Uterus (tissue), 4 donors: ENCODE data around the gene ZDHHC18. TPM values are rescaled to one million over a fixed set of nuclear protein-coding genes. Genes with fewer than 3 reads are reported as not detected.

Experiments
- DNase-seq, 2 donors: peaks; one replicate each; pipeline ENCODE4 v3.0.0-alpha.2; 2019 to 2020
- H3K27ac ChIP-seq, 2 donors: fragments of 200-600 bp; sonication (generic); 1 replicate in 1 of 2; 2 replicates in 1 of 2; pipeline ENCODE4 v1.5.1; 2016 to 2018
- H3K27me3 ChIP-seq, 2 donors: fragments of 200-600 bp; sonication (generic); one replicate each; pipeline ENCODE4 v1.5.1; 2018 to 2019; ENCODE audit warnings: control low read depth in 1 of 2
- H3K36me3 ChIP-seq, 2 donors: fragments of 200-600 bp; sonication (generic); one replicate each; pipeline ENCODE4 v1.5.1; 2019; ENCODE audit warnings: control low read depth in 1 of 2
- H3K4me1 ChIP-seq, 2 donors: fragments of 200-600 bp; sonication (generic); one replicate each; pipeline ENCODE4 v1.5.1; 2018 to 2019; ENCODE audit warnings: control low read depth in 1 of 2
- H3K4me3 ChIP-seq, 2 donors: fragments of 200-600 bp; sonication (generic); 1 replicate in 1 of 2; 2 replicates in 1 of 2; pipeline ENCODE4 v1.5.1; 2018 to 2019; ENCODE audit warnings: mild to moderate bottlenecking in 1 of 2
- H3K9me3 ChIP-seq, 2 donors: fragments of 200-600 bp; sonication (generic); one replicate each; pipeline ENCODE4 v1.5.1; 2019; ENCODE audit warnings: control low read depth in 1 of 2
- CTCF ChIP-seq, 4 experiments: fragments of 200-600 bp in 2 of 4; fragments of 450-650 bp in 2 of 4; sonication (generic) in 2 of 4; IDR thresholded peaks; one replicate each; pipeline ENCODE4 v1.5.1; 2016 to 2019; ENCODE audit warnings: antibody characterized with exemption in 4 of 4, mild to moderate bottlenecking in 2 of 4, moderate library complexity in 1 of 4
- POLR2A ChIP-seq, 2 donors: fragments of 450-650 bp; IDR thresholded peaks; one replicate each; pipeline ENCODE4 v1.6.1; 2016; ENCODE audit warnings: antibody characterized with exemption in 2 of 2, mild to moderate bottlenecking in 1 of 2, moderate library complexity in 1 of 2
- intact Hi-C: fragments of 100-400 bp; cut with DNase I; formaldehyde crosslinking; loops from one replicate; pipeline ENCODE4 v1.15.1; 2023; ENCODE audit warnings: low total_unique reads
- total RNA-seq, 4 donors: library from RNA; depleted of rRNA in 3 of 4; stranded (reverse); fragments of >200 nt in 3 of 4; gene quantifications; one replicate each; pipeline versions ENCODE4 v1.1.0 to v1.2.4, GENCODE V29; 2014 to 2023
- donor health status: DM: yes; HTN: yes; CAD: no.

The ZDHHC18 gene
- total RNA-seq, 4 donors from 2014 or later = 1.2 to 19.8 (median 8.0) TPM

DNA sequence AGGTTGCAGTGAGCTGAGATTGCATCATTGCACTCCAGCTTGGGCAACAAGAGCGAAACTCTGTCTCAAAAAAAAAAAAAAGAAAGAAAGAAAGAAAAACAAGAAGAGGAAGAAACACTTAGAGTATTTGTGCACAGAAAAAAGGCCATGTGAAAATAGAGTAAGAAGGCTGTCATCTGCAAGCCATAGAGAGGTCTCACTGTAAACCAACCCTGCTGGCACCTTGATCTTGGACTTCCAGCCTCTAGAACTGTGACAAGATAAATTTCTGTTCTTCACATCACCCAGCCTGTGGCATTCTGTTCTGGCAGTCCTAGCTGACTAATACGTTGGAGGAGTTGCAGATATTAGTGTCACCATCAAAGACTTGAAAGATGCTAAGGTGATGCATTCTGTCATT lies 12.1 kb upstream of the ZDHHC18 start:
- Histone ChIP-seq H3K27ac (no peak overlapping the region), H3K36me3 (no peaks in the 10 kb centered on the region), H3K9me3 (no peaks in the 10 kb centered on the region), H3K27me3 (no peaks in the 10 kb centered on the region), H3K4me1 (no peaks in the 10 kb centered on the region), H3K4me3 (no peak overlapping the region)
- DNase-seq = no peak
- intact Hi-C loops = loop anchor here (10.0 kb wide), 1 partner anchor 60 kb away; no protein-coding TSS in a partner anchor
- TF ChIP-seq POLR2A (IDR thresholded peaks at IDR 0.05) (no peak), CTCF (IDR thresholded peaks at IDR 0.05) (no peak)

DNA sequence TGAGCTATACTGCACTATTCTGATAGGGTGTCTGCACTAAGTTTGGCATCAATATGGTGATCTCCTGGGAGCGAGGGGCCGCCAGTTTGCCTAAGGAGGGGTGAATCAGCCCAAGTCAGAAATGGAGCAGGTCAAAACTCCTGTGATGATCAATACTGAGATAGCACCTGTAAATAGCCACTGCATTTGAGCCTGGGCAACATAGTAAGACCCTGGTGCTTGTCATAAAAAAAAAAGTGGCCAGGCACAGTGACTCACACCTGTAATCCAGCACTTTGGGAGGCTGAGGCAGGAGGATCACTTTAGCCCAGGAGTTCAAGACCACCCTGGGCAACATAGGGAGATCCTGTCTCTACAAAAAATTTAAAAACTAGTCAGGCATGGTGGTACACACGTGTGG lies 11.6 kb upstream of the ZDHHC18 start:
- no peaks in the 10 kb centered on the region for H3K9me3 ChIP-seq
- H3K4me1 ChIP-seq = no peaks in the 10 kb centered on the region
- H3K36me3 ChIP-seq = no peaks in the 10 kb centered on the region
- TF ChIP-seq CTCF (IDR thresholded peaks at IDR 0.05) = no peak
- TF ChIP-seq POLR2A (IDR thresholded peaks at IDR 0.05) = no peak
- no peak for DNase-seq
- no peak overlapping the region for H3K4me3 ChIP-seq
- no peaks in the 10 kb centered on the region for H3K27me3 ChIP-seq
- no peak overlapping the region for H3K27ac ChIP-seq
- intact Hi-C loops = loop anchor here (10.0 kb wide), 1 partner anchor 60 kb away; no protein-coding TSS in a partner anchor

DNA sequence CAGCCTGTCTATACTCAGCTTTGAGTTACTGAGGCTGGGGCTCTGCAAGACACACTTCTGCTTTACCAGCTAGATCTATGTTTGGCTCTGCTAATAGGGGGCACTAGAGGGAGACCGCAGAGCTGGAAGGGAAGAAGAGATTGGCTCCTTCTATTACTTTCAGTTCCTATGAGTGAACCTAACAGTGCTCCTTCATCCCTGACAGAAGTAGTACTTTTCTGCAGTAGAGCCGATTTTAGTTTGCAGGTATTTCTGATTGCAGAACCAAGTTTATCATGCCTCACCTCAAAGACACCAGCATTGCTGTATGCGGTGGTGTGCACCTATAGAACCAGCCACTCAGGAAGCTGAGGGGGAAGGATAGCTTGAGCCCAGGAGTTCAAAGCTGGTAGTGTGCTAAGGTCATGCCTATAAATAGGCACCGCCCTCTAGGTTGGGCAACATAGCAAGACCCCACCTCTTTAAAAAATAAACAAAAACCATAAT lies 5.7 kb upstream of the ZDHHC18 start:
- Histone ChIP-seq H3K4me3 (no peak overlapping the region), H3K27ac (no peak overlapping the region), H3K4me1 (peaks cover 0 to 3% of the 10 kb centered on the region in 2 donors), H3K27me3 (no peaks in the 10 kb centered on the region), H3K36me3 (no peaks in the 10 kb centered on the region), H3K9me3 (no peaks in the 10 kb centered on the region)
- no peak for TF ChIP-seq POLR2A (IDR thresholded peaks at IDR 0.05)
- no peak for TF ChIP-seq CTCF (IDR thresholded peaks at IDR 0.05)
- intact Hi-C loops = no loop called here
- DNase-seq = no peak

DNA sequence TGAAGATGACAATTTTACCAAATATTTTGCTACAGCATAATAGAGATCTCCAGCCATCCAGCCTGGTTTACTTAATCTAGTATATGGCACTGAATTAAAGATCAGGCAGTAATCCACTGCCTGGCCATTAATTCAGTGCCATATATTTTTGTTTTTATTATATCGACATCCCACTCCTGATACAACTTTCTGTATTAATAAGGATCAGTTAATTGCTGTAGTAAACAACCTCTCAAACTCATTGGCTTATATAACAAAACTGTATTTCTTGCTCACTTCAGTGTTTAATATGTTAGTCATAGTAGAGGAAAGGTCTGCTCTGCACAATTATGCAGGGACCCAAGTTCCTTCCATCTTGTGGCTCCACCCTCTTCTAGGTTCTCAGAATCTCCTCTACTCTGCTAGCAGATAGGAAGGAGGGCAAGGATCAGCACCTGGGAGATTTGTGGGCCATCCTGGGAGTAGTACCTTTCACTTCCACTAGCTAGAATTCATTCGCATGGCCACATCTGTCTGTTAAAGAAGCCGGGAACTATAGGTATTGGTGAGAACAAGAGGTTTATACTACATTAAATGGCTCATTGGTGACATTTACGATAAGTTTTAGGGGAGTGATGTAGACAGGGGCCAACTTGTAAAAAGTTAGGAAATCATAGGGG lies 3.6 kb upstream of the ZDHHC18 start:
- H3K27me3 ChIP-seq = no peaks in the 10 kb centered on the region
- H3K4me3 ChIP-seq = no peak overlapping the region
- H3K9me3 ChIP-seq = no peaks in the 10 kb centered on the region
- peaks cover 5% of the 10 kb centered on the region in 2 donors for H3K4me1 ChIP-seq
- no peak for DNase-seq
- TF ChIP-seq CTCF (IDR thresholded peaks at IDR 0.05) = no peak
- TF ChIP-seq POLR2A (IDR thresholded peaks at IDR 0.05) = no peak
- intact Hi-C loops = no loop called here
- H3K27ac ChIP-seq = no peak overlapping the region
- no peaks in the 10 kb centered on the region for H3K36me3 ChIP-seq

GRCh38 chr1:26824731-26825130 lies 1.8 kb upstream of the ZDHHC18 start:
- TF ChIP-seq POLR2A (IDR thresholded peaks at IDR 0.05) (no peak), CTCF (IDR thresholded peaks at IDR 0.05) (no peak)
- Histone ChIP-seq H3K9me3 (no peaks in the 10 kb centered on the region), H3K27ac (no peak overlapping the region), H3K27me3 (no peaks in the 10 kb centered on the region), H3K4me3 (no peak overlapping the region), H3K4me1 (peaks cover 10 to 20% of the 10 kb centered on the region in 2 donors), H3K36me3 (no peaks in the 10 kb centered on the region)
- no peak for DNase-seq
- intact Hi-C loops = no loop called here
